Retina (tissue), 1 donor: ENCODE results near the gene SQSTM1.
"Not testable (repeated sequence)": the region's sequence is repeated elsewhere in the genome, so short reads cannot be mapped to it uniquely, and the experiment has no call there.

Experiments used
- DNase-seq: peaks from one replicate; pipeline ENCODE4 v3.0.0-alpha.2; 2016

Gene SQSTM1

DNA sequence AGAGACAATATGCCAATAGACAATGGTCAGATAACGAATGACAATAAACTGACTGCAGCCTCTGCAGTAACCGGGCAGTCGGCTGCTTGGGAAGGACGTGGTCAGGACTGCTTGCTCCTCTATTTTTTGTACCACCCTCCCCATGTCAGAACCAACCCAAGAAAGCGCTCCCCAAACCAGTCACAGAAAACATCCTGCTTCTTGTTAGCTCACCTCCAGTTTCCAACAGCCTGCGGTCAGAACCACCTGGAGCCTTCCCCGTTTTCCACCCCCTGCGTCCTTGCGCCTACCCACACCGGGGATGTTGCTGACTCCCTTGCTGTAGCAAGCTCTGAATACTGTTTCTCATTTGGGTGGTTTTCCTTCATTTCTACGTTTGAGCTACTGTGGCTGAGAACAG lies 39.6 kb downstream of the SQSTM1 start:
- DNase-seq: peak; percentile 17

DNA sequence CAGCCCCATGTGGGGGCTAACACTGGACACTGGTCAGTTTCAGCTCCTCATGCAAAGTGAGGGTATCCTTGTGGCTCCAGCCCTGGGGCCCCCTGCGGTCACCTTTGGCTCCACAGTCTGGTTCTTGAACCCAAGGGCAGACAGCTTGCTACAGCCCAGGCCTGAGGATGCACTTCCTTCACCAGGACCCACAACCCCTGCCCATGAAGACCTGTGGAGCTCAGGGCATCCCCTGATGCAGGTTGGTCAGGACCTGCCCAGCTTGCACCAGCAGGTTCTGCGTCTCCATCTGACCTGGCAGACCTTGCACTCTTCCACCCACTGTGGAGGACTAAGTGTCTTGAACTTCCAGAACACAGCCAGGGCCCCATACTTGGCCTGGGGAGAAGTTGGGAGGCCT lies 41.6 kb downstream of the SQSTM1 start:
- DNase-seq: no peak

DNA sequence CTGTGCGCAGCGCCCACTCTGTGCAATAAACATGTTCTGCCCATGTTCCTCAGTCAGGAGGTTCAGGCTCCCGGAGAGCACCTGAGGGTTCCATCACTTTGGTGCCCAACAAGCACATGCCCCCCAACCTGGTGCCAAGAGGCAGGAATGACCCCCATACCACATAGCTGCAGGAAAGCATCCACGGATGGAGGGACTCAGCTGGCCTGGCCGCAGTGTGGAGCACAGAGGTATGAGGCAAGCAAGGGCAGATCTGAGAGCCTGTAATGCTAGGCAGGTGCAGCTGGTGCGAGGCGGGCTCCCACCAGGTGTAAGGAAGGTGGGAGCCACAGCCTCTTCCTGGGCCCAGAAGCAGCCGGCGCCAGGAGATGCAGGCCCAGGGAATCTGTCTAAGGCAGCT lies 42.2 kb downstream of the SQSTM1 start:
- no peak for DNase-seq

- no peak for DNase-seq
Measured at GRCh38 chr5:179863449-179864085, 42.9 kb downstream of the SQSTM1 start.

GRCh38 chr5:179864686-179865085 lies 44.0 kb downstream of the SQSTM1 start:
- no peak for DNase-seq

DNA sequence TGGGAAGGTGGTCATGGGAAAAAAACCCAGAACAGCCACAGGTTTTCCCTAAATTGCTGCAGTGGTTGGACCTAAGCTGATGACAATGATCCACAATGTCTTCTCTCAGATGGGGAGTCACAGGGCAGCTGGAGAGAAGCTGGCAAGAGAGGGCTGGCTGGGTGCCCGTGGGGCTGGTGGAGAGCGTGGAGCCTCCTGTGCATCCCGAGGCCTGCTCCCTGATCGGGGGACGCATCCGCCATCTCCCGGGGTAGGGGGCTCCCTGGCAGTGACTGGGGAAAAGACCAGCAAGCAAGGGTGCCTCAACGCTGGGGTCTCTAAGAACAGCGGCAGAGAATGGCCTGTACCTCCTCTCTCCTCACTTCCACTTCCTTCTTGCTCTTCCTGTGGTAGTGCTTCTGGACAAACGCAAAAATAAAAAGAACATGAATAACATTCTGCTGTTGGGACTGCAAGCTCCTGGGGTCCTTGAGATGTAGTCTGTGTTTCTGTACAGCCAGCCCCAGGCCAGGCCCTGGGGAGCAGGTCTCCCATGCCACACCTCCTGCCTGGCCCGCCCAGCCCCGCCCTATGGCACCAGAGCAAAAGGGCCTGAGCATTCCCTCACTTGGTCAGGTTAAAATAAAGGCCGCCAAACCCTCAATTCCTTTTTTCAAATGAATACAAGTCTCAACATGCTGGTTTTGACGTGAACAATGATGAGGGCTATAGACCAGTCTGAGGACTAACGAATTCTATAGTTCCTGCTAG lies 45.0 kb downstream of the SQSTM1 start:
- no peak for DNase-seq

GRCh38 chr5:179866241-179867078 lies 45.8 kb downstream of the SQSTM1 start:
- DNase-seq: no peak

GRCh38 chr5:179867079-179867465 lies 46.4 kb downstream of the SQSTM1 start:
- no peak for DNase-seq

- DNase-seq: no peak
Measured at GRCh38 chr5:179867476-179867875, 46.8 kb downstream of the SQSTM1 start.

DNA sequence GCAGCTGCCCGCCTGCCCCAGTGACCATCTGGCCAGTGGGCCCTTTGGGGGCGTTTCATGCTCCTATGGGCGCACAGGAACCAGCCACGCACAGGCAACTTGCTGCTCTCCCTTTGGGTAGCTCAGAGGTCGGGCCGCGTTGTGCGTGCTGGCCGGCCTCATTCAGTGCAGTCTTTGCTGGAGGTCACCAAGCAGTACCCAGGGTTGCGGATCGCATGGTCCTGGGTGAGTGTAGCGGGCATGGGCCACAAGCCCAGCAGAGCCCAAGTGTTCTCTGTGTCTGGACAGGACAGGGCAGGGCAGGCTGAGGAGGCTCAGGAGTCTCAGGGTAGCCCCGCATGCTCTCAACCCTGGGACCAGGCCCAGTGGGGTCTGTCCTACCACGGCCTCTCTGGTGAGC lies 47.8 kb downstream of the SQSTM1 start:
- no peak for DNase-seq

- DNase-seq: peak; percentile 51
Measured at GRCh38 chr5:179869101-179869500, 48.4 kb downstream of the SQSTM1 start.

DNA sequence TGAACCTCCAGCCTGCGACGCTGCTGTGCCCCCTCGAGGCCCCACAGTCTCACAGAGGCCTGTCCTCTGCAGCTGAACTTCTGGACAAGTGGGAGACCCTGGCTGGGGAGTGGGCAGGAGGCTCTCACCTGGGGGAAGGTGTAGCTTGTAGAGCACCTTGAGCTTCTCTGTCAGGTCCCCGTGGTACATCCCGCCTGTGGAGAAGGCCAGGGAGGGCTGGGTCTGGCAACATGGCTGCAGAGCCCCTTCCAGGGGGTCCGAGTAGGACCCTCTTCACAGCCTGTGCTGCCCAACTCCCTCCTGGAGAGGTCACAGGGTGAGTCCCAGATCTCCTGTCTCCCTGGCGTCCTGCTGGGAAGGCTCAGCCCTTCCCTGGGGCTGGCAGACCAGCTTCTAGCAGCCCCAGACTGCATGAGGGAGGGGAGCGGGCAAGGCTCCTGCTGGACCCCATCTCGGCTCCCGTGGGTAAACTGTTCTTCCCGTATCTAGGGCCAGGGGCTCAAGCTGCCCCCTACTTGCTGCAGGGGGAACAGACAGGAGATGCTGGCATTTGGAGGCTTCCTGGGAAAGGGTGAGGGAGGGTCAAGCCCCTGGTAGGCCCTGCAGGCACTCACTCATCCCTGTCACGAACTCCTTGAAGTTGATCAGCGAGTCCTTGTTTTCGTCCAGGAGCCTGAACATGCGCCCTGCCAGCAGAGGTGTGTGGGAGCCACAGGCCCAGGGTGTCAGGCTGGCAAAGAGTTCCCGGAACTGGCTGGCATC lies 49.1 kb downstream of the SQSTM1 start:
- peak; percentile 30 for DNase-seq

- peak; percentile 57 for DNase-seq
Measured at GRCh38 chr5:179870403-179870903, 49.7 kb downstream of the SQSTM1 start.

DNA sequence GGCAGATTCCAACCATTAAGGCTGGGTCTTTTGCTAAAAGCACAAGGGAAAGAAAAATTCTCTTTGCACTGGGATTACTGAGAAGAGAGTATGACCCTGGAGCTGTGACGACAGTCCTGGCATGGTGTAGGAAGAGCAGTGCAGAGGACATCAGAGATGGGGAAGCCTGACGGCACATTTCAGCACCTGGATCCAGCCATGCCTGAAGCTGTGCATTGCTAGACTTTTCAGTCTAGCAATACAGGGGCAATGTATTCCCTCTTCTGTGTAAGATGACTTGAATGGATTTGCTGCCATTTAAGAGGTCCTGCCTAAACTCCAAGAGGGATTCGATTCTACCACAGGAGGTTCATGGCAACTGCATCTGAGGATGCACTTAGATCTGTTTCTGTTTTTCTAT lies 50.2 kb downstream of the SQSTM1 start:
- no peak for DNase-seq

GRCh38 chr5:179871533-179871932 lies 50.8 kb downstream of the SQSTM1 start:
- not testable (repeated sequence) for DNase-seq

DNA sequence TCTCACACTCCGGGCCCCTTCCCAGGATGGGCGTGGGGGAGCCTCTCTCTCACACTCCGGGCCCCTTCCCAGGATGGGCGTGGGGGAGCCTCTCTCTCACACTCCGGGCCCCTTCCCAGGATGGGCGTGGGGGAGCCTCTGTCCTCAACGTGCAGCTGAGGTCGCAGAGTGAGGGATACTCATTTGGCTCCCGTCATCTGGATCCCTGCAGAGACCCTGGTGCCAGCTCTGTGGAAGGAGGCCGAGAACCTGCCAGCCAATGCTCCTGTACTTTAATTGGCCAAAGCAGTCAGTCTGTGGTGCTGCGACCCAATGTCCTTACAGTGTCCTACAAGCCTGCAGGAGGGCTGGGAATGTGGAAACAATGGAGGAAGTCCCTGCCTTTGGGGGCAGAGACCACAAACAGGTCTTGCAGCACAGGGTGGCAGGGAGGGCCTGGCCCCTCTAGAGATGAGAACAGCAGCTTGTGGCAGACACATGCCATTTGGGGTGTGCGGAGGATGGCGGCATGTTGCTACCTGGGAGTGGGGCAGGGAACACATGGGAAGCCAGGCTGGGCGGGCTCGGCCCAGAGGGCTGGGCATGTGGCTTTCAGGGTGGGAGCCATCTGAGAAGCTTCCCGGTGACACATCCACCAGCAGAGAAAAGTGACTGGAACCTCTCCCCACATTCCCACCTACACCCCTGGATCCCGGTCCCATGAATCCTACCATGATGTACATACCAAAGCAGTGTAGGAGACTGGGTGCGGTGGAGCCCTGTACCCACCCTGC lies 51.5 kb downstream of the SQSTM1 start:
- no peak for DNase-seq

GRCh38 chr5:179872828-179873575 lies 52.3 kb downstream of the SQSTM1 start:
- DNase-seq: no peak

GRCh38 chr5:179873588-179874110 lies 52.9 kb downstream of the SQSTM1 start:
- no peak for DNase-seq

- no peak for DNase-seq
Measured at GRCh38 chr5:179874136-179874535, 53.4 kb downstream of the SQSTM1 start.

- no peak for DNase-seq
Measured at GRCh38 chr5:179874536-179875292, 54.0 kb downstream of the SQSTM1 start.
